IMR-90 (cell line): ENCODE results near the gene ACVR1B. TPM values are rescaled to one million over a fixed set of nuclear protein-coding genes. Genes with fewer than 3 reads are reported as not detected.
A peak's percentile ranks its signal among the peaks of the same experiment; 100 is the strongest.

Source experiments
- ATAC-seq: fragments of 200-7000 bp; cut with Tn5 transposase; 2 replicates; pipeline ENCODE4 v1.9.1; 2020; ENCODE audit warnings: low read depth, mild to moderate bottlenecking, moderate library complexity
- BruUV-seq: library from RNA; stranded (reverse); fragments of 400-500 nt; replicated peaks from 2 replicates; lab custom pipeline; 2021; lab: Mats Ljungman, UMichigan
- CTCF ChIA-PET: fragments of 300-600 bp; formaldehyde crosslinking; extraction: SDS; loops from one replicate; lab custom pipeline; 2021; ENCODE audit warnings: antibody characterized with exemption; lab: Yijun Ruan, JAX
- POLR2A ChIA-PET: fragments of 300-600 bp; sonication (Branson Sonifier 250); formaldehyde crosslinking; loops from one replicate; lab custom pipeline; 2022; ENCODE audit warnings: antibody characterized with exemption; ENCODE audit not compliant: unreplicated experiment; lab: Charles Lee
- DNase-seq: peaks from one replicate; pipeline ENCODE4 v3.0.0; 2013
- H2AFZ ChIP-seq: replicated peaks from 2 replicates; pipeline ENCODE3; 2013; ENCODE audit warnings: low read length, mild to moderate bottlenecking; ENCODE audit not compliant: poor library complexity
- H2AK5ac ChIP-seq: 2 replicates; pipeline ENCODE4 v1.6.1; 2013; ENCODE audit warnings: low read depth, low read length, inconsistent platforms
- H2AK9ac ChIP-seq: replicated peaks from 2 replicates; pipeline ENCODE3; 2013; ENCODE audit warnings: mild to moderate bottlenecking, low read depth, low read length, moderate library complexity; ENCODE audit not compliant: poor library complexity
- H2BK120ac ChIP-seq: 2 replicates; pipeline ENCODE4 v1.6.1; 2013; ENCODE audit warnings: low read depth, low read length, inconsistent platforms
- H2BK15ac ChIP-seq: 3 replicates; pipeline ENCODE4 v1.6.1; 2013; ENCODE audit warnings: low read depth, low read length, inconsistent platforms
- H2BK20ac ChIP-seq: 2 replicates; pipeline ENCODE4 v1.6.1; 2013; ENCODE audit warnings: low read depth, mild to moderate bottlenecking, inconsistent platforms, low read length, moderate library complexity
- H2BK5ac ChIP-seq: 2 replicates; pipeline ENCODE4 v1.6.1; 2013; ENCODE audit warnings: mild to moderate bottlenecking, low read depth, low read length, inconsistent platforms; ENCODE audit not compliant: poor library complexity, severe bottlenecking
- H3K14ac ChIP-seq: replicated peaks from 2 replicates; pipeline ENCODE4 v1.6.1; 2013; ENCODE audit warnings: low read depth, low read length, inconsistent platforms
- H3K18ac ChIP-seq: 2 replicates; pipeline ENCODE4 v1.6.1; 2013; ENCODE audit warnings: low read depth, low read length, control low read depth
- H3K23ac ChIP-seq: 2 replicates; pipeline ENCODE4 v1.6.1; 2013; ENCODE audit warnings: low read depth, low read length, inconsistent platforms
- H3K27ac ChIP-seq: 2 replicates; pipeline ENCODE4 v1.5.1; 2013; ENCODE audit warnings: mild to moderate bottlenecking, control low read depth, low read length; ENCODE audit not compliant: insufficient read depth
- H3K27me3 ChIP-seq: 2 replicates; pipeline ENCODE4 v1.6.1; 2013; ENCODE audit warnings: low read length; ENCODE audit not compliant: control insufficient read depth, insufficient read depth
- H3K36me3 ChIP-seq: 2 replicates; pipeline ENCODE4 v1.6.1; 2013; ENCODE audit warnings: low read length, mixed read lengths; ENCODE audit not compliant: control insufficient read depth, insufficient read depth
- H3K4ac ChIP-seq: 2 replicates; pipeline ENCODE4 v1.6.1; 2013; ENCODE audit warnings: low read depth, low read length, inconsistent platforms
- H3K4me1 ChIP-seq: 2 replicates; pipeline ENCODE4 v1.6.1; 2013; ENCODE audit warnings: low read length, mixed read lengths; ENCODE audit not compliant: control insufficient read depth, insufficient read depth
- H3K4me2 ChIP-seq: 2 replicates; pipeline ENCODE4 v1.6.1; 2013; ENCODE audit warnings: low read depth, mild to moderate bottlenecking, control low read depth, low read length, moderate library complexity
- H3K4me3 ChIP-seq: 2 replicates; pipeline ENCODE4 v1.5.1; 2013; ENCODE audit warnings: low read depth, mild to moderate bottlenecking, control low read depth, low read length, moderate library complexity; ENCODE audit not compliant: insufficient read depth
- H3K56ac ChIP-seq: 2 replicates; pipeline ENCODE4 v1.6.1; 2013; ENCODE audit warnings: low read length, inconsistent platforms; ENCODE audit not compliant: insufficient read depth; ENCODE audit errors: extremely low read depth
- H3K79me1 ChIP-seq, 2 experiments: 2 replicates each; pipeline ENCODE4 v1.6.1; 2013; ENCODE audit warnings: low read length in 2 of 2, inconsistent platforms in 1 of 2, low read depth in 1 of 2
- H3K9ac ChIP-seq: 2 replicates; pipeline ENCODE4 v1.6.1; 2013; ENCODE audit warnings: low read depth, low read length, control low read depth
- H3K9me1 ChIP-seq: 2 replicates; pipeline ENCODE4 v1.6.1; 2013; ENCODE audit warnings: low read length, inconsistent platforms; ENCODE audit not compliant: insufficient read depth
- H3K9me3 ChIP-seq: 2 replicates; pipeline ENCODE4 v1.6.1; 2013; ENCODE audit warnings: low read length; ENCODE audit not compliant: control insufficient read depth, insufficient read depth
- H4K20me1 ChIP-seq: 2 replicates; pipeline ENCODE4 v1.6.1; 2013; ENCODE audit warnings: low read length, inconsistent platforms; ENCODE audit not compliant: insufficient read depth
- H4K5ac ChIP-seq: 2 replicates; pipeline ENCODE4 v1.6.1; 2013; ENCODE audit warnings: mild to moderate bottlenecking, low read depth, low read length, control low read depth
- H4K8ac ChIP-seq, 2 experiments: 2 replicates each; pipeline ENCODE4 v1.6.1; 2013; ENCODE audit warnings: low read depth in 2 of 2, low read length in 2 of 2, control low read depth in 1 of 2, inconsistent platforms in 1 of 2
- H4K91ac ChIP-seq: 2 replicates; pipeline ENCODE4 v1.6.1; 2013; ENCODE audit warnings: low read depth, low read length, inconsistent platforms; ENCODE audit not compliant: insufficient read depth
- CEBPB ChIP-seq: IDR thresholded peaks from 2 replicates; pipeline ENCODE4 v1.6.1; 2012; ENCODE audit warnings: low read depth, low read length, improper control_type of control experiment
- CHD1 ChIP-seq: IDR thresholded peaks from 2 replicates; pipeline ENCODE4 v1.6.1; 2012; ENCODE audit warnings: low read depth, low read length, improper control_type of control experiment
- MAFK ChIP-seq: IDR thresholded peaks from 2 replicates; pipeline ENCODE4 v1.6.1; 2012; ENCODE audit warnings: low read depth, low read length, improper control_type of control experiment
- MAZ ChIP-seq: IDR thresholded peaks from 2 replicates; pipeline ENCODE4 v1.6.1; 2012; ENCODE audit warnings: low read depth, mild to moderate bottlenecking, low read length, improper control_type of control experiment, moderate library complexity, borderline replicate concordance
- MXI1 ChIP-seq: IDR thresholded peaks from 2 replicates; pipeline ENCODE4 v1.6.1; 2012; ENCODE audit warnings: low read depth, mild to moderate bottlenecking, low read length, moderate library complexity, borderline replicate concordance
- NFE2L2 ChIP-seq: fragments of 150-350 bp; IDR thresholded peaks from 2 replicates; pipeline ENCODE4 v1.6.1; 2016; ENCODE audit warnings: low read depth, mild to moderate bottlenecking, low read length
- RAD21 ChIP-seq: IDR thresholded peaks from 2 replicates; pipeline ENCODE4 v1.6.1; 2012; ENCODE audit warnings: low read length, improper control_type of control experiment
- RFX5 ChIP-seq: IDR thresholded peaks from 2 replicates; pipeline ENCODE4 v1.8.0; 2012; ENCODE audit warnings: low read depth, mild to moderate bottlenecking, low read length, moderate library complexity
- SMC3 ChIP-seq: fragments of 150-350 bp; IDR thresholded peaks from 2 replicates; pipeline ENCODE4 v1.6.1; 2016; ENCODE audit warnings: low read depth, mild to moderate bottlenecking, antibody characterized with exemption, low read length, moderate library complexity
- WGBS, 2 experiments: methylation state at CpG; one replicate each; pipeline versions ENCODE4 v1.1.5 to v1.1.7; 2013; ENCODE audit warnings: missing lambda C conversion rate in 2 of 2; ENCODE audit not compliant: insufficient read length in 1 of 2; ENCODE audit errors: extremely low coverage in 2 of 2; 5-methylcytosine and 5-hydroxymethylcytosine counted together
- dilution Hi-C: fragments of 300-500 bp; cut with HindIII; formaldehyde crosslinking; loops from one replicate; pipeline ENCODE4 v1.14.3; 2018; ENCODE audit warnings: low sequenced_read_pairs; ENCODE audit not compliant: unreplicated experiment
- in situ Hi-C: fragments of 300-500 bp; cut with MboI; formaldehyde crosslinking; loops from 3 replicates; pipeline ENCODE4 v1.14.3; 2019; ENCODE audit warnings: low sequenced_read_pairs, inconsistent platforms, mixed read lengths
- intact Hi-C: fragments of 100-400 bp; cut with micrococcal nuclease; formaldehyde crosslinking; loops from 2 replicates; pipeline ENCODE4 v1.10.0; 2022
- polyA plus RNA-seq, 3 experiments: library from polyadenylated mRNA; depleted of rRNA; stranded (reverse); fragments of >200 nt; gene quantifications; 2 replicates each; pipeline ENCODE4 v1.2.3, GENCODE V29; 2012; ENCODE audit warnings: low replicate concordance in 1 of 3
- total RNA-seq: library from RNA; depleted of rRNA; stranded (reverse); fragments of >200 nt; gene quantifications from 2 replicates; pipeline ENCODE4 v1.2.3, GENCODE V29; 2012
- TF ChIP-seq, protein P1 (sequence below): fragments of 150-350 bp; IDR thresholded peaks from 2 replicates; pipeline ENCODE4 v1.6.1; 2016; ENCODE audit warnings: low read depth, mild to moderate bottlenecking, low read length, moderate library complexity, borderline replicate concordance
- TF ChIP-seq, protein P2 (sequence below): fragments of 150-350 bp; IDR thresholded peaks from 2 replicates; pipeline ENCODE4 v1.6.1; 2017; ENCODE audit warnings: mild to moderate bottlenecking, antibody characterized with exemption, low read length, low read depth
- TF ChIP-seq, protein P3 (sequence below): conservative IDR thresholded peaks from 2 replicates; pipeline ENCODE4 v1.5.1; 2012; ENCODE audit warnings: mild to moderate bottlenecking, low read depth, low read length, improper control_type of control experiment

Gene ACVR1B
- total and polyA plus RNA-seq, 2 of the 4 experiments (the other 2 are of a cell fraction), result 5.7 to 13.6 TPM

DNA sequence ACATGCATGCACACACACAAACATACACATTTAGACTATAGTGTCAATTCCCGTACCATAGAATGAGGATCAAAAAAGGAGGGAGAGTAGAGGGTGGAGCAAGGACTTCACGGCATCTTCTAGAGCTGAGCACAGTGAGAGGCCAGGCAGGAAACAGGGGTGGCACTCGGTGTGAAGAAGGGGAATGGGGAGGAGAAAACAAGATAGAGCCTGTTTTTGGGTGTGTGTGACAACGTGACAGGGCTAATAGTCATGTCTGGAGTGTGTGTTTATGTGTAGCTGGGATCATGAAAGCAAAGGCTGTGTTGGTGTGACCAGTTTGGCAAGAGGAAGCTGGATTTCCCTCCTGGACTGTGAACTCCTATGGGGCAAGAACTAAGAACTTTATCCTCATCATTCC lies 9.9 kb upstream of the ACVR1B start:
- no peak overlapping the region for H4K5ac ChIP-seq
- no peak overlapping the region for H3K4me3 ChIP-seq
- no peak overlapping the region for H2BK5ac ChIP-seq
- ATAC-seq (peak; percentile 13; the same call in 1 of the 2 replicates), DNase-seq (no peak)
- no peak overlapping the region for H3K9ac ChIP-seq
- no peak overlapping the region for H2BK20ac ChIP-seq
- 0 out of 2 replicates have a peak, but pooled peaks cover 2% of the 10 kb centered on the region for H3K27me3 ChIP-seq
- BruUV-seq, result no TSS peak
- H3K4me2 ChIP-seq, result no peak overlapping the region
- WGBS, 2 experiments, result 17% methylated on average over 2 of the region's 4 CpGs; no CpG with 5 or more reads in 1 of the 2 experiments
- peak overlapping the region; percentile 7 for H2AK9ac ChIP-seq
- peak overlapping the region in 1 of 2 experiments; percentile 30; a peak in 1 of 4 replicates for H4K8ac ChIP-seq
- peak overlapping the region; percentile 29; the same call in 1 of the 2 replicates for H2AK5ac ChIP-seq
- intact Hi-C loops (no loop called here), dilution Hi-C loops (no loop called here), in situ Hi-C loops (no loop called here)
- POLR2A ChIA-PET, result no interaction called here
- no peaks in the 10 kb centered on the region for H3K79me1 ChIP-seq
- peak overlapping the region; percentile 57 for H2AFZ ChIP-seq
- H3K23ac ChIP-seq, result no peak overlapping the region
- peaks cover 8% of the 10 kb centered on the region; the same call in 1 of the 2 replicates for H3K4me1 ChIP-seq
- H3K9me1 ChIP-seq, result peaks cover 14% of the 10 kb centered on the region
- H3K18ac ChIP-seq, result no peak overlapping the region
- no peak for TF ChIP-seq CHD1
- TF ChIP-seq RAD21, result no peak
- TF ChIP-seq, protein P1, sequence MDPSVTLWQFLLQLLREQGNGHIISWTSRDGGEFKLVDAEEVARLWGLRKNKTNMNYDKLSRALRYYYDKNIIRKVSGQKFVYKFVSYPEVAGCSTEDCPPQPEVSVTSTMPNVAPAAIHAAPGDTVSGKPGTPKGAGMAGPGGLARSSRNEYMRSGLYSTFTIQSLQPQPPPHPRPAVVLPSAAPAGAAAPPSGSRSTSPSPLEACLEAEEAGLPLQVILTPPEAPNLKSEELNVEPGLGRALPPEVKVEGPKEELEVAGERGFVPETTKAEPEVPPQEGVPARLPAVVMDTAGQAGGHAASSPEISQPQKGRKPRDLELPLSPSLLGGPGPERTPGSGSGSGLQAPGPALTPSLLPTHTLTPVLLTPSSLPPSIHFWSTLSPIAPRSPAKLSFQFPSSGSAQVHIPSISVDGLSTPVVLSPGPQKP, result no peak
- TF ChIP-seq NFE2L2, result no peak
- no peak for TF ChIP-seq MXI1
- no peak for TF ChIP-seq MAFK
- TF ChIP-seq SMC3, result no peak
- TF ChIP-seq, protein P2, sequence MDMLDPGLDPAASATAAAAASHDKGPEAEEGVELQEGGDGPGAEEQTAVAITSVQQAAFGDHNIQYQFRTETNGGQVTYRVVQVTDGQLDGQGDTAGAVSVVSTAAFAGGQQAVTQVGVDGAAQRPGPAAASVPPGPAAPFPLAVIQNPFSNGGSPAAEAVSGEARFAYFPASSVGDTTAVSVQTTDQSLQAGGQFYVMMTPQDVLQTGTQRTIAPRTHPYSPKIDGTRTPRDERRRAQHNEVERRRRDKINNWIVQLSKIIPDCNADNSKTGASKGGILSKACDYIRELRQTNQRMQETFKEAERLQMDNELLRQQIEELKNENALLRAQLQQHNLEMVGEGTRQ, result no peak
- no peak for TF ChIP-seq CEBPB
- TF ChIP-seq, protein P3, sequence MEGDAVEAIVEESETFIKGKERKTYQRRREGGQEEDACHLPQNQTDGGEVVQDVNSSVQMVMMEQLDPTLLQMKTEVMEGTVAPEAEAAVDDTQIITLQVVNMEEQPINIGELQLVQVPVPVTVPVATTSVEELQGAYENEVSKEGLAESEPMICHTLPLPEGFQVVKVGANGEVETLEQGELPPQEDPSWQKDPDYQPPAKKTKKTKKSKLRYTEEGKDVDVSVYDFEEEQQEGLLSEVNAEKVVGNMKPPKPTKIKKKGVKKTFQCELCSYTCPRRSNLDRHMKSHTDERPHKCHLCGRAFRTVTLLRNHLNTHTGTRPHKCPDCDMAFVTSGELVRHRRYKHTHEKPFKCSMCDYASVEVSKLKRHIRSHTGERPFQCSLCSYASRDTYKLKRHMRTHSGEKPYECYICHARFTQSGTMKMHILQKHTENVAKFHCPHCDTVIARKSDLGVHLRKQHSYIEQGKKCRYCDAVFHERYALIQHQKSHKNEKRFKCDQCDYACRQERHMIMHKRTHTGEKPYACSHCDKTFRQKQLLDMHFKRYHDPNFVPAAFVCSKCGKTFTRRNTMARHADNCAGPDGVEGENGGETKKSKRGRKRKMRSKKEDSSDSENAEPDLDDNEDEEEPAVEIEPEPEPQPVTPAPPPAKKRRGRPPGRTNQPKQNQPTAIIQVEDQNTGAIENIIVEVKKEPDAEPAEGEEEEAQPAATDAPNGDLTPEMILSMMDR, result no peak
- no peak for TF ChIP-seq MAZ
- TF ChIP-seq RFX5, result no peak
- CTCF ChIA-PET, result no interaction called here
- H2BK15ac ChIP-seq, result no peak overlapping the region
- no peaks in the 10 kb centered on the region for H4K20me1 ChIP-seq
- no peak overlapping the region for H3K27ac ChIP-seq
- no peak overlapping the region for H3K56ac ChIP-seq
- peak overlapping the region; percentile 58 for H3K14ac ChIP-seq
- H3K4ac ChIP-seq, result no peak overlapping the region
- H4K91ac ChIP-seq, result no peak overlapping the region
- H3K36me3 ChIP-seq, result no peaks in the 10 kb centered on the region
- H3K9me3 ChIP-seq, result peaks cover 10% of the 10 kb centered on the region
- no peak overlapping the region for H2BK120ac ChIP-seq
